GM13977 (cell line): Measurements from ENCODE around the gene TMEM150A.

Experiments
- DNase-seq: peaks from one replicate; pipeline ENCODE4 v3.0.0; 2012; ENCODE audit warnings: low spot score
- CTCF ChIP-seq: IDR thresholded peaks from 2 replicates; pipeline ENCODE4 v1.5.1; 2012; ENCODE audit warnings: mild to moderate bottlenecking, control low read depth; ENCODE audit not compliant: insufficient read depth; ENCODE audit errors: extremely low read depth, missing control alignments
- in situ Hi-C: fragments of 300-500 bp; cut with MboI; formaldehyde crosslinking; loops from one replicate; pipeline ENCODE4 v1.12.0; 2022; ENCODE audit warnings: low sequenced_read_pairs, low pct_unique_long_range_greater_than_20kb, mixed read lengths, inconsistent platforms; ENCODE audit not compliant: unreplicated experiment

TMEM150A gene

GRCh38 chr2:85602476-85603234 is at the start of gene TMEM150A:
Gene TMEM150A, minus strand, starts transcription at chr2:85602698. Its CDS starts 750 bp downstream, at chr2:85601948.
- in situ Hi-C loops, result no loop called here
- TF ChIP-seq CTCF, result peak; percentile 35
- DNase-seq, result peak; percentile 96

- no peak for DNase-seq
- TF ChIP-seq CTCF, result no peak
- in situ Hi-C loops, result no loop called here
Observed at GRCh38 chr2:85652056-85652455, 49.6 kb upstream of the TMEM150A start.

GRCh38 chr2:85651097-85651496 is 48.6 kb upstream of the TMEM150A start:
- no peak for DNase-seq
- in situ Hi-C loops, result no loop called here
- no peak for TF ChIP-seq CTCF

- DNase-seq, result no peak
- in situ Hi-C loops, result no loop called here
- TF ChIP-seq CTCF, result no peak
Observed at GRCh38 chr2:85650456-85650855, 48.0 kb upstream of the TMEM150A start.

- DNase-seq, result no peak
- no peak for TF ChIP-seq CTCF
- in situ Hi-C loops, result no loop called here
Observed at GRCh38 chr2:85649201-85650190, 47.0 kb upstream of the TMEM150A start.

GRCh38 chr2:85648619-85649018 is 46.1 kb upstream of the TMEM150A start:
- no peak for DNase-seq
- in situ Hi-C loops, result no loop called here

More at GRCh38 chr2:85648619-85649018, 46.1 kb upstream of the TMEM150A start:
- peak; percentile 43 for TF ChIP-seq CTCF
